ENCODE measurements around the gene PRR15.

GRCh38 chr7:29556405-29557195, 7.0 kb upstream of the PRR15 start:
- no peak; a peak in 2 of 4 replicates for TF ChIP-seq CTCF (conservative IDR thresholded peaks at IDR 0.05; ENCODE audit: low read depth in 2 of 2)
- no peak for TF ChIP-seq EZH2 (IDR thresholded peaks at IDR 0.05; ENCODE audit: low read depth, unreplicated experiment)
- TF ChIP-seq REST (IDR thresholded peaks at IDR 0.05; ENCODE audit: unreplicated experiment), result no peak
- TF ChIP-seq JUNB (IDR thresholded peaks at IDR 0.05; ENCODE audit: unreplicated experiment), result no peak
- no peak for TF ChIP-seq POLR2AphosphoS5 (IDR thresholded peaks at IDR 0.05; ENCODE audit: low read depth)

Data from GM23338 (cell line).